Neuronal stem cell (in vitro differentiated cells): ENCODE measurements around the gene NUP214.

Source experiments
- DNase-seq: peaks from one replicate; pipeline ENCODE4 v3.0.0-alpha.2; 2013; ENCODE audit warnings: low spot score
- H2AFZ ChIP-seq: one replicate; pipeline ENCODE4 v1.6.1; 2013; ENCODE audit warnings: mild to moderate bottlenecking, low read length, inconsistent platforms
- H2AK5ac ChIP-seq: 2 replicates; pipeline ENCODE4 v1.6.1; 2013; ENCODE audit warnings: low read depth, mild to moderate bottlenecking, inconsistent platforms, low read length, moderate library complexity, mixed read lengths
- H2BK120ac ChIP-seq: 2 replicates; pipeline ENCODE4 v1.6.1; 2013; ENCODE audit warnings: low read depth, mild to moderate bottlenecking, inconsistent platforms, low read length, moderate library complexity, mixed read lengths
- H2BK12ac ChIP-seq: one replicate; pipeline ENCODE4 v1.6.1; 2013; ENCODE audit warnings: low read length, inconsistent platforms
- H2BK15ac ChIP-seq: 2 replicates; pipeline ENCODE4 v1.6.1; 2013; ENCODE audit warnings: mild to moderate bottlenecking, low read length, inconsistent platforms, mixed read lengths
- H2BK5ac ChIP-seq: one replicate; pipeline ENCODE4 v1.6.1; 2013; ENCODE audit warnings: inconsistent platforms, mild to moderate bottlenecking, low read length, moderate library complexity
- H3K14ac ChIP-seq: one replicate; pipeline ENCODE4 v1.6.1; 2013; ENCODE audit warnings: low read length, inconsistent platforms
- H3K18ac ChIP-seq: 2 replicates; pipeline ENCODE4 v1.6.1; 2013; ENCODE audit warnings: low read length, inconsistent platforms
- H3K23ac ChIP-seq: 2 replicates; pipeline ENCODE4 v1.6.1; 2013; ENCODE audit warnings: low read depth, mild to moderate bottlenecking, mixed read lengths, low read length, inconsistent platforms; ENCODE audit not compliant: poor library complexity
- H3K27ac ChIP-seq: replicated peaks from 3 replicates; pipeline ENCODE4 v1.5.1; 2013; ENCODE audit warnings: low read length, inconsistent platforms
- H3K27me3 ChIP-seq, 3 experiments: 2 replicates each; pipeline ENCODE4 v1.6.1; 2013; ENCODE audit warnings: low read length in 3 of 3, mild to moderate bottlenecking in 2 of 3, inconsistent platforms in 1 of 3, low read depth in 1 of 3, mixed read lengths in 1 of 3, moderate library complexity in 1 of 3; ENCODE audit not compliant: control insufficient read depth in 3 of 3, insufficient read depth in 3 of 3
- H3K36me3 ChIP-seq, 2 donors: replicated peaks in 1 of 2; 2 replicates each; pipeline ENCODE4 v1.6.1; 2013; ENCODE audit warnings: low read length in 2 of 2; ENCODE audit not compliant: control insufficient read depth in 2 of 2, insufficient read depth in 2 of 2
- H3K4ac ChIP-seq: 2 replicates; pipeline ENCODE4 v1.6.1; 2013; ENCODE audit warnings: inconsistent platforms, mild to moderate bottlenecking, low read length, moderate library complexity
- H3K4me1 ChIP-seq, 2 donors: 1 replicate in 1 of 2; 2 replicates in 1 of 2; pipeline ENCODE4 v1.6.1; 2013; ENCODE audit warnings: low read length in 2 of 2, low read depth in 1 of 2; ENCODE audit not compliant: control insufficient read depth in 2 of 2, insufficient read depth in 1 of 2
- H3K4me2 ChIP-seq: one replicate; pipeline ENCODE4 v1.6.1; 2013; ENCODE audit warnings: mild to moderate bottlenecking, low read length, inconsistent platforms; ENCODE audit not compliant: insufficient read depth, poor library complexity, severe bottlenecking
- H3K4me3 ChIP-seq, 2 donors: 2 replicates each; pipeline ENCODE4 v1.5.1; 2013; ENCODE audit warnings: low read length in 2 of 2, mild to moderate bottlenecking in 2 of 2, inconsistent platforms in 1 of 2, moderate library complexity in 1 of 2
- H3K79me1 ChIP-seq: one replicate; pipeline ENCODE4 v1.6.1; 2013; ENCODE audit warnings: low read depth, mild to moderate bottlenecking, inconsistent platforms, low read length, moderate library complexity
- H3K9ac ChIP-seq: one replicate; pipeline ENCODE4 v1.6.1; 2013; ENCODE audit warnings: mild to moderate bottlenecking, low read depth, low read length, inconsistent platforms; ENCODE audit not compliant: poor library complexity
- H3K9me3 ChIP-seq, 2 donors: replicated peaks in 1 of 2; 2 replicates each; pipeline versions ENCODE3 to v1.6.1; 2013; ENCODE audit warnings: low read length in 2 of 2, mild to moderate bottlenecking in 2 of 2, inconsistent platforms in 1 of 2, low read depth in 1 of 2, mixed read lengths in 1 of 2, moderate library complexity in 1 of 2; ENCODE audit not compliant: control insufficient read depth in 2 of 2, insufficient read depth in 1 of 2
- H4K8ac ChIP-seq: one replicate; pipeline ENCODE4 v1.6.1; 2013; ENCODE audit warnings: low read depth, mild to moderate bottlenecking, inconsistent platforms, low read length, moderate library complexity
- H4K91ac ChIP-seq: one replicate; pipeline ENCODE4 v1.6.1; 2013; ENCODE audit warnings: low read length, low read depth, mild to moderate bottlenecking, inconsistent platforms; ENCODE audit not compliant: poor library complexity
- WGBS, 2 donors: extraction: QIAGEN DNeasy Blood & Tissue Kit; methylation state at CpG; one replicate each; pipeline ENCODE4 v1.1.7; 2013; ENCODE audit warnings: missing lambda C conversion rate in 2 of 2, mixed read lengths in 1 of 2; ENCODE audit not compliant: insufficient read length in 2 of 2, insufficient replicate concordance in 1 of 2; ENCODE audit errors: extremely low coverage in 2 of 2; 5-methylcytosine and 5-hydroxymethylcytosine counted together

Gene NUP214

GRCh38 chr9:131281119-131281965 lies 156.0 kb downstream of the NUP214 start:
- Histone ChIP-seq H2BK120ac (no peak overlapping the region), H2BK12ac (no peak overlapping the region), H3K27ac (no peak overlapping the region), H3K9ac (peak overlapping the region; percentile 22), H4K8ac (no peak overlapping the region), H3K27me3 (peaks cover 0 to 53% (median 23%) of the 10 kb centered on the region in 3 experiments), H3K4ac (no peak overlapping the region), H2AK5ac (peak overlapping the region; percentile 29), H4K91ac (no peak overlapping the region), H2AFZ (no peak overlapping the region), H3K18ac (peak overlapping the region; percentile 44), H3K36me3 (no peaks in the 10 kb centered on the region), H2BK15ac (peak overlapping the region; percentile 81), H3K79me1 (no peaks in the 10 kb centered on the region), H3K4me3 (no peak overlapping the region), H3K4me2 (no peak overlapping the region), H2BK5ac (no peak overlapping the region), H3K23ac (peak overlapping the region; percentile 91), H3K4me1 (peaks cover 8 to 23% of the 10 kb centered on the region in 2 donors), H3K14ac (no peak overlapping the region), H3K9me3 (peaks cover 0 to 2% of the 10 kb centered on the region in 2 donors)
- WGBS, 2 donors: no CpG with 5 or more reads among the region's 17 CpGs
- no peak for DNase-seq

GRCh38 chr9:131282175-131282574 lies 156.8 kb downstream of the NUP214 start:
- Histone ChIP-seq H2AK5ac (peak overlapping the region; percentile 1), H4K91ac (no peak overlapping the region), H3K4me2 (no peak overlapping the region), H2BK15ac (peak overlapping the region; percentile 46), H3K18ac (no peak overlapping the region), H3K4me3 (peak overlapping the region in 1 of 2 donors; percentile 3), H2BK5ac (no peak overlapping the region), H3K9ac (peak overlapping the region; percentile 6), H3K23ac (peak overlapping the region; percentile 34), H3K27me3 (peaks cover 0 to 51% (median 16%) of the 10 kb centered on the region in 3 experiments), H2BK120ac (no peak overlapping the region), H3K9me3 (peaks cover 0 to 2% of the 10 kb centered on the region in 2 donors), H4K8ac (peak overlapping the region; percentile 44), H3K14ac (peak overlapping the region; percentile 15), H2BK12ac (peak overlapping the region; percentile 33), H2AFZ (no peak overlapping the region), H3K4ac (no peak overlapping the region), H3K36me3 (no peaks in the 10 kb centered on the region), H3K27ac (no peak overlapping the region), H3K79me1 (no peaks in the 10 kb centered on the region), H3K4me1 (peaks cover 8 to 23% of the 10 kb centered on the region in 2 donors)
- no peak for DNase-seq
- 100% methylated on average over 3 of the region's 4 CpGs; no CpG with 5 or more reads in 1 of the 2 donors for WGBS, 2 donors

- Histone ChIP-seq H3K9ac (peak overlapping the region; percentile 15), H3K23ac (peak overlapping the region; percentile 34), H2BK120ac (no peak overlapping the region), H4K91ac (no peak overlapping the region), H3K27ac (no peak overlapping the region), H3K14ac (no peak overlapping the region), H2AK5ac (peak overlapping the region; percentile 1), H3K79me1 (no peaks in the 10 kb centered on the region), H3K27me3 (peaks cover 0 to 51% (median 13%) of the 10 kb centered on the region in 3 experiments), H3K4me1 (peaks cover 8 to 23% of the 10 kb centered on the region in 2 donors), H3K9me3 (peaks cover 0 to 2% of the 10 kb centered on the region in 2 donors), H3K4ac (no peak overlapping the region), H2BK15ac (peak overlapping the region; percentile 46), H4K8ac (no peak overlapping the region), H3K4me3 (peak overlapping the region in 1 of 2 donors; percentile 69), H3K36me3 (no peaks in the 10 kb centered on the region), H2AFZ (peak overlapping the region; percentile 81), H2BK12ac (no peak overlapping the region), H3K18ac (peak overlapping the region; percentile 86), H3K4me2 (peak overlapping the region; percentile 72), H2BK5ac (no peak overlapping the region)
- peak; percentile 63 for DNase-seq
- WGBS, 2 donors: no CpG with 5 or more reads among the region's 61 CpGs
Measured at GRCh38 chr9:131282688-131283422, 157.5 kb downstream of the NUP214 start.
